ENCODE results near the gene GALNT9. TPM values are rescaled to one million over a fixed set of nuclear protein-coding genes. Genes with fewer than 3 reads are reported as not detected.
"Not testable (repeated sequence)": the region's sequence is repeated elsewhere in the genome, so short reads cannot be mapped to it uniquely, and the experiment has no call there.

The GALNT9 gene
- total RNA-seq, 2 experiments from 2014 or later = not detected

- DNase-seq = no peak
- Mint-ChIP-seq H3K9me3 (no peaks in the 10 kb centered on the region), H3K36me3 (ENCODE audit: low read depth) (no peaks in the 10 kb centered on the region), H3K27me3 (no peaks in the 10 kb centered on the region), H3K4me3 (no peak overlapping the region), H3K27ac (no peak overlapping the region), H3K4me1 (no peaks in the 10 kb centered on the region)
- CTCF ChIA-PET = no interaction called here
- POLR2A ChIA-PET = no interaction called here
Observed at GRCh38 chr12:132273992-132274334, 55.4 kb downstream of the GALNT9 start.

GRCh38 chr12:132272711-132273110, 56.7 kb downstream of the GALNT9 start:
- no peak overlapping the region for H3K27ac Mint-ChIP-seq
- H3K4me1 Mint-ChIP-seq = no peaks in the 10 kb centered on the region
- POLR2A ChIA-PET = no interaction called here
- no peaks in the 10 kb centered on the region for H3K36me3 Mint-ChIP-seq (ENCODE audit: low read depth)
- CTCF ChIA-PET = no interaction called here
- H3K9me3 Mint-ChIP-seq = no peaks in the 10 kb centered on the region
- no peaks in the 10 kb centered on the region for H3K27me3 Mint-ChIP-seq
- H3K4me3 Mint-ChIP-seq = no peak overlapping the region
- DNase-seq = no peak

GRCh38 chr12:132271755-132272092, 57.7 kb downstream of the GALNT9 start:
- Mint-ChIP-seq H3K27ac (no peak overlapping the region), H3K36me3 (ENCODE audit: low read depth) (no peaks in the 10 kb centered on the region), H3K4me3 (no peak overlapping the region), H3K9me3 (no peaks in the 10 kb centered on the region), H3K4me1 (no peaks in the 10 kb centered on the region), H3K27me3 (no peaks in the 10 kb centered on the region)
- ChIA-PET POLR2A (no interaction called here), CTCF (no interaction called here)
- DNase-seq = no peak

- CTCF ChIA-PET = no interaction called here
- no peaks in the 10 kb centered on the region for H3K36me3 Mint-ChIP-seq (ENCODE audit: low read depth)
- no peak overlapping the region for H3K4me3 Mint-ChIP-seq
- H3K9me3 Mint-ChIP-seq = no peaks in the 10 kb centered on the region
- H3K4me1 Mint-ChIP-seq = no peaks in the 10 kb centered on the region
- no peak overlapping the region for H3K27ac Mint-ChIP-seq
- POLR2A ChIA-PET = no interaction called here
- DNase-seq = no peak
- no peaks in the 10 kb centered on the region for H3K27me3 Mint-ChIP-seq
Observed at GRCh38 chr12:132270969-132271754, 58.2 kb downstream of the GALNT9 start.

- POLR2A ChIA-PET = no interaction called here
- DNase-seq = no peak
- H3K4me1 Mint-ChIP-seq = no peaks in the 10 kb centered on the region
- CTCF ChIA-PET = no interaction called here
- H3K9me3 Mint-ChIP-seq = no peaks in the 10 kb centered on the region
- H3K36me3 Mint-ChIP-seq (ENCODE audit: low read depth) = no peaks in the 10 kb centered on the region
- H3K27me3 Mint-ChIP-seq = no peaks in the 10 kb centered on the region
- no peak overlapping the region for H3K27ac Mint-ChIP-seq
- H3K4me3 Mint-ChIP-seq = no peak overlapping the region
Observed at GRCh38 chr12:132270516-132270915, 58.9 kb downstream of the GALNT9 start.

- Mint-ChIP-seq H3K27me3 (no peaks in the 10 kb centered on the region), H3K36me3 (ENCODE audit: low read depth) (no peaks in the 10 kb centered on the region), H3K4me1 (no peaks in the 10 kb centered on the region), H3K9me3 (no peaks in the 10 kb centered on the region), H3K4me3 (no peak overlapping the region), H3K27ac (no peak overlapping the region)
- POLR2A ChIA-PET = no interaction called here
- DNase-seq = no peak
- CTCF ChIA-PET = no interaction called here
Observed at GRCh38 chr12:132269271-132269968, 60.0 kb downstream of the GALNT9 start.

GRCh38 chr12:132268674-132269073, 60.7 kb downstream of the GALNT9 start:
- ChIA-PET POLR2A (no interaction called here), CTCF (no interaction called here)
- H3K27ac Mint-ChIP-seq = no peak overlapping the region
- DNase-seq = no peak
- H3K9me3 Mint-ChIP-seq = no peaks in the 10 kb centered on the region
- no peaks in the 10 kb centered on the region for H3K36me3 Mint-ChIP-seq (ENCODE audit: low read depth)
- no peaks in the 10 kb centered on the region for H3K27me3 Mint-ChIP-seq
- H3K4me1 Mint-ChIP-seq = no peaks in the 10 kb centered on the region
- no peak overlapping the region for H3K4me3 Mint-ChIP-seq

GRCh38 chr12:132267873-132268272, 61.5 kb downstream of the GALNT9 start:
- POLR2A ChIA-PET = no interaction called here
- Mint-ChIP-seq H3K4me1 (no peaks in the 10 kb centered on the region), H3K27me3 (no peaks in the 10 kb centered on the region), H3K36me3 (ENCODE audit: low read depth) (no peaks in the 10 kb centered on the region), H3K27ac (no peak overlapping the region), H3K9me3 (no peaks in the 10 kb centered on the region), H3K4me3 (no peak overlapping the region)
- CTCF ChIA-PET = no interaction called here
- no peak for DNase-seq

- H3K9me3 Mint-ChIP-seq = no peaks in the 10 kb centered on the region
- ChIA-PET POLR2A (no interaction called here), CTCF (no interaction called here)
- no peaks in the 10 kb centered on the region for H3K36me3 Mint-ChIP-seq (ENCODE audit: low read depth)
- H3K4me3 Mint-ChIP-seq = no peak overlapping the region
- no peaks in the 10 kb centered on the region for H3K27me3 Mint-ChIP-seq
- DNase-seq = no peak
- H3K4me1 Mint-ChIP-seq = no peaks in the 10 kb centered on the region
- H3K27ac Mint-ChIP-seq = no peak overlapping the region
Observed at GRCh38 chr12:132266802-132267201, 62.6 kb downstream of the GALNT9 start.

GRCh38 chr12:132266370-132266769, 63.0 kb downstream of the GALNT9 start:
- Mint-ChIP-seq H3K4me3 (no peak overlapping the region), H3K4me1 (no peaks in the 10 kb centered on the region), H3K27ac (no peak overlapping the region), H3K9me3 (no peaks in the 10 kb centered on the region), H3K36me3 (ENCODE audit: low read depth) (no peaks in the 10 kb centered on the region), H3K27me3 (no peaks in the 10 kb centered on the region)
- ChIA-PET CTCF (no interaction called here), POLR2A (no interaction called here)
- DNase-seq = no peak

- H3K36me3 Mint-ChIP-seq (ENCODE audit: low read depth); H3K4me1 Mint-ChIP-seq; CTCF ChIA-PET; H3K9me3 Mint-ChIP-seq; H3K27ac Mint-ChIP-seq; H3K27me3 Mint-ChIP-seq; DNase-seq; H3K4me3 Mint-ChIP-seq; POLR2A ChIA-PET: not testable (repeated sequence)
Observed at GRCh38 chr12:132265822-132266221, 63.6 kb downstream of the GALNT9 start.

GRCh38 chr12:132265056-132265800, 64.2 kb downstream of the GALNT9 start:
- H3K36me3 Mint-ChIP-seq (ENCODE audit: low read depth) = no peaks in the 10 kb centered on the region
- H3K27ac Mint-ChIP-seq = no peak overlapping the region
- DNase-seq = no peak
- POLR2A ChIA-PET = no interaction called here
- H3K27me3 Mint-ChIP-seq = no peaks in the 10 kb centered on the region
- CTCF ChIA-PET = no interaction called here
- H3K9me3 Mint-ChIP-seq = no peaks in the 10 kb centered on the region
- no peak overlapping the region for H3K4me3 Mint-ChIP-seq
- H3K4me1 Mint-ChIP-seq = no peaks in the 10 kb centered on the region

GRCh38 chr12:132264086-132265010, 65.0 kb downstream of the GALNT9 start:
- Mint-ChIP-seq H3K27me3 (no peaks in the 10 kb centered on the region), H3K36me3 (ENCODE audit: low read depth) (no peaks in the 10 kb centered on the region), H3K27ac (no peak overlapping the region), H3K4me3 (no peak overlapping the region), H3K4me1 (peaks cover 2% of the 10 kb centered on the region), H3K9me3 (no peaks in the 10 kb centered on the region)
- ChIA-PET CTCF (no interaction called here), POLR2A (no interaction called here)
- no peak for DNase-seq

All from activated CD4-positive, alpha-beta T cell treated with anti-CD3 and anti-CD28 coated beads, Interleukin-2, amount 10 ng/mL, durations not matched to agents 7 days and 5 days (primary cell).